ENCODE results near the gene AGAP2.

- TF ChIP-seq, protein P1, sequence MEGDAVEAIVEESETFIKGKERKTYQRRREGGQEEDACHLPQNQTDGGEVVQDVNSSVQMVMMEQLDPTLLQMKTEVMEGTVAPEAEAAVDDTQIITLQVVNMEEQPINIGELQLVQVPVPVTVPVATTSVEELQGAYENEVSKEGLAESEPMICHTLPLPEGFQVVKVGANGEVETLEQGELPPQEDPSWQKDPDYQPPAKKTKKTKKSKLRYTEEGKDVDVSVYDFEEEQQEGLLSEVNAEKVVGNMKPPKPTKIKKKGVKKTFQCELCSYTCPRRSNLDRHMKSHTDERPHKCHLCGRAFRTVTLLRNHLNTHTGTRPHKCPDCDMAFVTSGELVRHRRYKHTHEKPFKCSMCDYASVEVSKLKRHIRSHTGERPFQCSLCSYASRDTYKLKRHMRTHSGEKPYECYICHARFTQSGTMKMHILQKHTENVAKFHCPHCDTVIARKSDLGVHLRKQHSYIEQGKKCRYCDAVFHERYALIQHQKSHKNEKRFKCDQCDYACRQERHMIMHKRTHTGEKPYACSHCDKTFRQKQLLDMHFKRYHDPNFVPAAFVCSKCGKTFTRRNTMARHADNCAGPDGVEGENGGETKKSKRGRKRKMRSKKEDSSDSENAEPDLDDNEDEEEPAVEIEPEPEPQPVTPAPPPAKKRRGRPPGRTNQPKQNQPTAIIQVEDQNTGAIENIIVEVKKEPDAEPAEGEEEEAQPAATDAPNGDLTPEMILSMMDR (IDR thresholded peaks at IDR 0.05) = no peak
- TF ChIP-seq RAD21 (conservative IDR thresholded peaks at IDR 0.05 in 1 of 2, IDR thresholded peaks at IDR 0.05 in 1 of 2) (no peak), EHMT2 (IDR thresholded peaks at IDR 0.05; ENCODE audit: low read depth) (no peak), POLR2AphosphoS2 (conservative IDR thresholded peaks at IDR 0.05; ENCODE audit: low read length) (no peak), POLR2A (IDR thresholded peaks at IDR 0.05; ENCODE audit: low read length) (no peak), BCL3 (IDR thresholded peaks at IDR 0.05) (no peak), EP300 (IDR thresholded peaks at IDR 0.05) (no peak), HOXA7 (CRISPR knock-in tag; IDR thresholded peaks at IDR 0.05) (no peak), RCOR1 (IDR thresholded peaks at IDR 0.05; ENCODE audit: low read depth, low read length) (no peak), HMGXB4 (CRISPR knock-in tag; IDR thresholded peaks at IDR 0.05; ENCODE audit: borderline replicate concordance) (no peak), HOXB13 (CRISPR knock-in tag; IDR thresholded peaks at IDR 0.05; ENCODE audit: low read depth) (no peak), MYC (IDR thresholded peaks at IDR 0.05; ENCODE audit: borderline replicate concordance, low read length) (no peak), PBX3 (IDR thresholded peaks at IDR 0.05) (no peak)
- TF ChIP-seq, protein P2, sequence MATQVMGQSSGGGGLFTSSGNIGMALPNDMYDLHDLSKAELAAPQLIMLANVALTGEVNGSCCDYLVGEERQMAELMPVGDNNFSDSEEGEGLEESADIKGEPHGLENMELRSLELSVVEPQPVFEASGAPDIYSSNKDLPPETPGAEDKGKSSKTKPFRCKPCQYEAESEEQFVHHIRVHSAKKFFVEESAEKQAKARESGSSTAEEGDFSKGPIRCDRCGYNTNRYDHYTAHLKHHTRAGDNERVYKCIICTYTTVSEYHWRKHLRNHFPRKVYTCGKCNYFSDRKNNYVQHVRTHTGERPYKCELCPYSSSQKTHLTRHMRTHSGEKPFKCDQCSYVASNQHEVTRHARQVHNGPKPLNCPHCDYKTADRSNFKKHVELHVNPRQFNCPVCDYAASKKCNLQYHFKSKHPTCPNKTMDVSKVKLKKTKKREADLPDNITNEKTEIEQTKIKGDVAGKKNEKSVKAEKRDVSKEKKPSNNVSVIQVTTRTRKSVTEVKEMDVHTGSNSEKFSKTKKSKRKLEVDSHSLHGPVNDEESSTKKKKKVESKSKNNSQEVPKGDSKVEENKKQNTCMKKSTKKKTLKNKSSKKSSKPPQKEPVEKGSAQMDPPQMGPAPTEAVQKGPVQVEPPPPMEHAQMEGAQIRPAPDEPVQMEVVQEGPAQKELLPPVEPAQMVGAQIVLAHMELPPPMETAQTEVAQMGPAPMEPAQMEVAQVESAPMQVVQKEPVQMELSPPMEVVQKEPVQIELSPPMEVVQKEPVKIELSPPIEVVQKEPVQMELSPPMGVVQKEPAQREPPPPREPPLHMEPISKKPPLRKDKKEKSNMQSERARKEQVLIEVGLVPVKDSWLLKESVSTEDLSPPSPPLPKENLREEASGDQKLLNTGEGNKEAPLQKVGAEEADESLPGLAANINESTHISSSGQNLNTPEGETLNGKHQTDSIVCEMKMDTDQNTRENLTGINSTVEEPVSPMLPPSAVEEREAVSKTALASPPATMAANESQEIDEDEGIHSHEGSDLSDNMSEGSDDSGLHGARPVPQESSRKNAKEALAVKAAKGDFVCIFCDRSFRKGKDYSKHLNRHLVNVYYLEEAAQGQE (IDR thresholded peaks at IDR 0.05) = no peak
Measured at GRCh38 chr12:57782243-57782607, 43.7 kb upstream of the AGAP2 start.
